Tibial nerve (tissue), 4 donors: Measurements from ENCODE around the gene RIMS1. TPM values are rescaled to one million over a fixed set of nuclear protein-coding genes. Genes with fewer than 3 reads are reported as not detected.

Experiments
- DNase-seq, 2 donors: peaks; one replicate each; pipeline ENCODE4 v3.0.0-alpha.2; 2019; ENCODE audit warnings: low spot score in 2 of 2
- H3K27ac ChIP-seq, 4 donors: fragments of 200-600 bp; sonication (generic) in 3 of 4; one replicate each; pipeline ENCODE4 v1.5.1; 2017 to 2019; ENCODE audit warnings: mild to moderate bottlenecking in 1 of 4
- H3K27me3 ChIP-seq, 2 donors: fragments of 200-600 bp; sonication (generic) in 1 of 2; one replicate each; pipeline versions ENCODE4 v1.5.1 to v1.6.0; 2017 to 2019
- H3K36me3 ChIP-seq, 3 donors: fragments of 200-600 bp; sonication (generic); one replicate each; pipeline ENCODE4 v1.5.1; 2018 to 2019
- H3K4me1 ChIP-seq, 4 donors: fragments of 200-600 bp; sonication (generic) in 3 of 4; one replicate each; pipeline ENCODE4 v1.5.1; 2017 to 2019
- H3K4me3 ChIP-seq, 4 donors: fragments of 200-600 bp; sonication (generic) in 3 of 4; one replicate each; pipeline ENCODE4 v1.5.1; 2017 to 2019; ENCODE audit warnings: mild to moderate bottlenecking in 1 of 4, moderate library complexity in 1 of 4
- H3K9me3 ChIP-seq, 4 donors: fragments of 200-600 bp; sonication (generic) in 3 of 4; one replicate each; pipeline ENCODE4 v1.5.1; 2017 to 2019
- EP300 ChIP-seq, 2 donors: sonication (generic); formaldehyde crosslinking; IDR thresholded peaks; one replicate each; pipeline ENCODE4 v1.6.1; 2017; ENCODE audit warnings: antibody characterized with exemption in 2 of 2, mild to moderate bottlenecking in 1 of 2
- POLR2A ChIP-seq, 2 donors: fragments of 450-650 bp; IDR thresholded peaks; one replicate each; pipeline ENCODE4 v1.6.1; 2017; ENCODE audit warnings: antibody characterized with exemption in 2 of 2, mild to moderate bottlenecking in 2 of 2, moderate library complexity in 2 of 2
- WGBS, 2 donors: methylation state at CpG; one replicate each; pipeline ENCODE4 v1.1.5; 2018; 5-methylcytosine and 5-hydroxymethylcytosine counted together
- total RNA-seq, 4 donors: library from RNA; depleted of rRNA; stranded (reverse); fragments of >200 nt; gene quantifications; one replicate each; pipeline ENCODE4 v1.1.0, GENCODE V29; 2016
- TF ChIP-seq, protein P1 (sequence below), 5 experiments: fragments of 200-600 bp in 3 of 5; fragments of 450-650 bp in 2 of 5; sonication (generic) in 3 of 5; IDR thresholded peaks; one replicate each; pipeline ENCODE4 v1.5.1; 2016 to 2019; ENCODE audit warnings: antibody characterized with exemption in 5 of 5, mild to moderate bottlenecking in 3 of 5, moderate library complexity in 2 of 5

Gene RIMS1
- total RNA-seq, 4 donors from 2014 or later = 1.3 to 5.1 (median 3.3) TPM

GRCh38 chr6:72410769-72411168, 524.4 kb downstream of the RIMS1 start:
- Histone ChIP-seq H3K4me1 (no peaks in the 10 kb centered on the region), H3K27ac (no peak overlapping the region), H3K9me3 (no peaks in the 10 kb centered on the region), H3K36me3 (no peaks in the 10 kb centered on the region), H3K27me3 (peaks cover 0 to 3% of the 10 kb centered on the region in 2 donors), H3K4me3 (no peak overlapping the region)
- no peak for DNase-seq
- TF ChIP-seq EP300 (IDR thresholded peaks at IDR 0.05) (no peak), POLR2A (IDR thresholded peaks at IDR 0.05) (no peak)
- TF ChIP-seq, protein P1, sequence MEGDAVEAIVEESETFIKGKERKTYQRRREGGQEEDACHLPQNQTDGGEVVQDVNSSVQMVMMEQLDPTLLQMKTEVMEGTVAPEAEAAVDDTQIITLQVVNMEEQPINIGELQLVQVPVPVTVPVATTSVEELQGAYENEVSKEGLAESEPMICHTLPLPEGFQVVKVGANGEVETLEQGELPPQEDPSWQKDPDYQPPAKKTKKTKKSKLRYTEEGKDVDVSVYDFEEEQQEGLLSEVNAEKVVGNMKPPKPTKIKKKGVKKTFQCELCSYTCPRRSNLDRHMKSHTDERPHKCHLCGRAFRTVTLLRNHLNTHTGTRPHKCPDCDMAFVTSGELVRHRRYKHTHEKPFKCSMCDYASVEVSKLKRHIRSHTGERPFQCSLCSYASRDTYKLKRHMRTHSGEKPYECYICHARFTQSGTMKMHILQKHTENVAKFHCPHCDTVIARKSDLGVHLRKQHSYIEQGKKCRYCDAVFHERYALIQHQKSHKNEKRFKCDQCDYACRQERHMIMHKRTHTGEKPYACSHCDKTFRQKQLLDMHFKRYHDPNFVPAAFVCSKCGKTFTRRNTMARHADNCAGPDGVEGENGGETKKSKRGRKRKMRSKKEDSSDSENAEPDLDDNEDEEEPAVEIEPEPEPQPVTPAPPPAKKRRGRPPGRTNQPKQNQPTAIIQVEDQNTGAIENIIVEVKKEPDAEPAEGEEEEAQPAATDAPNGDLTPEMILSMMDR (IDR thresholded peaks at IDR 0.05) = no peak
- 64 to 71% methylated on average over 6 of the region's 6 CpGs for WGBS, 2 donors

- 7 to 8% methylated on average over 7 of the region's 7 CpGs for WGBS, 2 donors
- peak; percentile 61 to 76 for DNase-seq
- Histone ChIP-seq H3K4me1 (no peaks in the 10 kb centered on the region), H3K9me3 (no peaks in the 10 kb centered on the region), H3K27me3 (peaks cover 0 to 3% of the 10 kb centered on the region in 2 donors), H3K4me3 (no peak overlapping the region), H3K36me3 (no peaks in the 10 kb centered on the region), H3K27ac (no peak overlapping the region)
- TF ChIP-seq, protein P1 (IDR thresholded peaks at IDR 0.05) = peak; percentile 99 to 100 (median 100)
- TF ChIP-seq EP300 (IDR thresholded peaks at IDR 0.05) = no peak
Observed at GRCh38 chr6:72411872-72412708, 525.7 kb downstream of the RIMS1 start.

DNA sequence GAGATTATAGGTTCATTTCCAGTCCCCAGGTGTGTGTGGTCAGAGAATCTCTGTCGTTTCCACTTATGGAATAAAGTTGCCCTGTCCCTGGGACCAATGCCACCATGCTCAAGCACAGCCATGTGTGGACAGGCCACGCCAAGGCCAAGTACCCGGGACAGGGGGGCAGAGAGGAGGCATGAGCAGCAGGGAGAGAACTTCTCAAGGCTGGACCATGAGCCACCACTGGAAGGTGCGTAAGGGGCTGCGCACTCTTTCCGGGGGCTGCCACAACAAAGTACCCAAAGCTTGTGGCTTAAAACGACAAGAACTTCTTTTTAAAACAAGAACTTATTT, 526.3 kb downstream of the RIMS1 start:
- no peak for DNase-seq
- H3K27me3 ChIP-seq = peaks cover 0 to 3% of the 10 kb centered on the region in 2 donors
- H3K4me1 ChIP-seq = no peaks in the 10 kb centered on the region
- no peak overlapping the region for H3K4me3 ChIP-seq
- no peak overlapping the region for H3K27ac ChIP-seq
- no peak for TF ChIP-seq EP300 (IDR thresholded peaks at IDR 0.05)
- TF ChIP-seq POLR2A (IDR thresholded peaks at IDR 0.05) = no peak
- TF ChIP-seq, protein P1 (IDR thresholded peaks at IDR 0.05) = no peak
- no peaks in the 10 kb centered on the region for H3K9me3 ChIP-seq
- 82 to 85% methylated on average over 7 of the region's 7 CpGs for WGBS, 2 donors
- H3K36me3 ChIP-seq = no peaks in the 10 kb centered on the region

DNA sequence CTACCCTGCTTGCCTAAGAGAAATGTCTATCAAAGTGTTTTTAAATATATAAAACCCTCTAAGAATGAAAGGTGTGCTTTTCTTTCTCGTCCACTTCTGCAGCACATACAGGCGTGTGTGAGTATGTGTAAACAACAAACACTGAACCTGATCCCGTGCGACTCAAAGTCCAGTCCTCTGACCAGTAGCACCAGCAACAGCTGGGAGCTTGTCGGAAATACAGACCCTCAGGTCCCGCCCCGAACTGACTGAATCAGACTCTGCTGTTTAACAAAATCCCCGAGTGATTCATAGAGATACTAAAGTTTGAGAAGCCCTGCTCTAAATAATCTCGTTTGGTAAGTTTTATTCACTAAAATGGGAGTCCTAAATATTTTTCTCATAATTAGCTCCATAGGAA, 527.5 kb downstream of the RIMS1 start:
- Histone ChIP-seq H3K36me3 (no peaks in the 10 kb centered on the region), H3K4me1 (no peaks in the 10 kb centered on the region), H3K9me3 (no peaks in the 10 kb centered on the region), H3K27ac (no peak overlapping the region), H3K4me3 (no peak overlapping the region), H3K27me3 (no peaks in the 10 kb centered on the region)
- DNase-seq = no peak
- TF ChIP-seq, protein P1 (IDR thresholded peaks at IDR 0.05) = no peak
- TF ChIP-seq EP300 (IDR thresholded peaks at IDR 0.05) (no peak), POLR2A (IDR thresholded peaks at IDR 0.05) (no peak)
- WGBS, 2 donors = 72 to 76% methylated on average over 9 of the region's 9 CpGs

DNA sequence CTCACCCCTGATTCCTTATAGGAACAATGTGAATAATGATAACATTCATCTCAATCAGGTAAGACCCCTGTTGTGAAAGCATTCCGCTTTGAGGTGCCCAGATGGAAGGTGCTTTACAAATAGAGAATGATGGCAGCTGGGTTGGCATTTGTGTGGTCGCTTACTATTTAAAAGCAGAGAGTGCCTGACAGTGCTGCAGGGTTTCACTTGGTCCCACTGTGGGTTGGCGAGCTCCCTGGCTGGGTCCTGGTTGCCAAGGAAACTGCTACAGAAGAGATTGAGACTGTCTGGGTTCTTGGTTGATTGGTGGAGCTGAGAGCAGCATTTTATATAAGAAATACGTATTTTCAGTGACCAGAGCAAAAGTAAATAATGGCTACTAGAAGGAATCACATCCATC, 528.3 kb downstream of the RIMS1 start:
- Histone ChIP-seq H3K4me1 (no peaks in the 10 kb centered on the region), H3K27me3 (no peaks in the 10 kb centered on the region), H3K9me3 (no peaks in the 10 kb centered on the region), H3K4me3 (no peak overlapping the region), H3K27ac (no peak overlapping the region), H3K36me3 (no peaks in the 10 kb centered on the region)
- WGBS, 2 donors = 78 to 87% methylated on average over 4 of the region's 4 CpGs
- no peak for DNase-seq
- TF ChIP-seq, protein P1 (IDR thresholded peaks at IDR 0.05) = no peak
- TF ChIP-seq POLR2A (IDR thresholded peaks at IDR 0.05) = no peak
- no peak for TF ChIP-seq EP300 (IDR thresholded peaks at IDR 0.05)
